ENCODE results near the gene SIRPG. TPM values are rescaled to one million over a fixed set of nuclear protein-coding genes. Genes with fewer than 3 reads are reported as not detected.

The SIRPG gene
- total and polyA plus RNA-seq, 2 donors, result 26.0 to 51.0 TPM

GRCh38 chr20:1635291-1635979 lies 22.1 kb downstream of the SIRPG start:
- no peak overlapping the region for H3K27ac ChIP-seq (ENCODE audit: low read depth in 1 of 2, low read length in 1 of 2)
- H3K27me3 ChIP-seq (ENCODE audit: control insufficient read depth in 2 of 2, insufficient read depth in 1 of 2, low read length in 1 of 2), result no peaks in the 10 kb centered on the region
- H3K4me1 ChIP-seq (ENCODE audit: control insufficient read depth in 2 of 2, insufficient read depth in 2 of 2, low read length in 2 of 2), result no peaks in the 10 kb centered on the region
- H3K9me3 ChIP-seq (ENCODE audit: control insufficient read depth in 2 of 2, insufficient read depth in 1 of 2, low read length in 1 of 2), result no peaks in the 10 kb centered on the region
- 93% methylated on average over 10 of the region's 10 CpGs for WGBS
- DNase-seq (ENCODE audit: low read depth in 6 of 9, low spot score in 9 of 9), result no peak
- H3K36me3 ChIP-seq (ENCODE audit: control insufficient read depth in 2 of 2, insufficient read depth in 2 of 2, low read length in 1 of 2), result peaks cover 0 to 2% of the 10 kb centered on the region in 2 donors
- no peak overlapping the region for H3K4me3 ChIP-seq (ENCODE audit: low read length in 2 of 2)

DNA sequence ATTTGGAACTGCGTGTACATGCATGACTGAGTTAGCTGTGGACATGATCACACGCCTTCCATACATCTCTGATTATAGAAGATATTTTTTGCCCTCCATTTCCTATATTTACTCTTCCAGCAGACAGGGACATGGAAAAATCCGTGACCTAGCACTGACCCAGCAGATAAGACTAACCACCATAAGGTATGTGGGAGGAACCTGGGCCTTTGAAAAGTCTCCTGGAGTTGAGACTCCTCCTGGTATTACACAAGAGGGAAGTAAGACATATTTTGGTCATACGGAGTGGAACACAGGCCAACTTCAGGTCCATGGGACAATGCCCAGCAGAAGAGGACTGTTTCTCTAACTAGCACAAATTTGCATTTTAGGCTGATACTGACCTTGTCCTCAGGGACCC lies 24.0 kb downstream of the SIRPG start:
- H3K4me3 ChIP-seq (ENCODE audit: low read length in 2 of 2), result no peak overlapping the region
- no peak for DNase-seq (ENCODE audit: low read depth in 6 of 9, low spot score in 9 of 9)
- no peak overlapping the region for H3K27ac ChIP-seq (ENCODE audit: low read depth in 1 of 2, low read length in 1 of 2)

GRCh38 chr20:1632178-1632577 lies 25.4 kb downstream of the SIRPG start:
- 91% methylated on average over 4 of the region's 4 CpGs for WGBS

More for the DNA sequence above, 24.0 kb downstream of the SIRPG start:
- Histone ChIP-seq H3K4me1 (ENCODE audit: control insufficient read depth in 2 of 2, insufficient read depth in 2 of 2, low read length in 2 of 2) (no peaks in the 10 kb centered on the region), H3K9me3 (ENCODE audit: control insufficient read depth in 2 of 2, insufficient read depth in 1 of 2, low read length in 1 of 2) (no peaks in the 10 kb centered on the region), H3K36me3 (ENCODE audit: control insufficient read depth in 2 of 2, insufficient read depth in 2 of 2, low read length in 1 of 2) (peaks cover 3 to 5% of the 10 kb centered on the region in 2 donors), H3K27me3 (ENCODE audit: control insufficient read depth in 2 of 2, insufficient read depth in 1 of 2, low read length in 1 of 2) (no peaks in the 10 kb centered on the region)
- WGBS, result 92% methylated on average over 4 of the region's 4 CpGs

GRCh38 chr20:1631309-1632151 lies 26.0 kb downstream of the SIRPG start:
- 80% methylated on average over 9 of the region's 9 CpGs for WGBS
- no peak for DNase-seq (ENCODE audit: low read depth in 6 of 9, low spot score in 9 of 9)
- Histone ChIP-seq H3K36me3 (ENCODE audit: control insufficient read depth in 2 of 2, insufficient read depth in 2 of 2, low read length in 1 of 2) (peaks cover 3 to 5% of the 10 kb centered on the region in 2 donors), H3K9me3 (ENCODE audit: control insufficient read depth in 2 of 2, insufficient read depth in 1 of 2, low read length in 1 of 2) (no peaks in the 10 kb centered on the region), H3K4me3 (ENCODE audit: low read length in 2 of 2) (no peak overlapping the region), H3K27me3 (ENCODE audit: control insufficient read depth in 2 of 2, insufficient read depth in 1 of 2, low read length in 1 of 2) (no peaks in the 10 kb centered on the region), H3K4me1 (ENCODE audit: control insufficient read depth in 2 of 2, insufficient read depth in 2 of 2, low read length in 2 of 2) (no peaks in the 10 kb centered on the region), H3K27ac (ENCODE audit: low read depth in 1 of 2, low read length in 1 of 2) (no peak overlapping the region)

More at GRCh38 chr20:1632178-1632577, 25.4 kb downstream of the SIRPG start:
- Histone ChIP-seq H3K27me3 (ENCODE audit: control insufficient read depth in 2 of 2, insufficient read depth in 1 of 2, low read length in 1 of 2) (no peaks in the 10 kb centered on the region), H3K4me3 (ENCODE audit: low read length in 2 of 2) (no peak overlapping the region), H3K4me1 (ENCODE audit: control insufficient read depth in 2 of 2, insufficient read depth in 2 of 2, low read length in 2 of 2) (no peaks in the 10 kb centered on the region), H3K9me3 (ENCODE audit: control insufficient read depth in 2 of 2, insufficient read depth in 1 of 2, low read length in 1 of 2) (no peaks in the 10 kb centered on the region), H3K27ac (ENCODE audit: low read depth in 1 of 2, low read length in 1 of 2) (no peak overlapping the region), H3K36me3 (ENCODE audit: control insufficient read depth in 2 of 2, insufficient read depth in 2 of 2, low read length in 1 of 2) (peaks cover 3 to 5% of the 10 kb centered on the region in 2 donors)
- DNase-seq (ENCODE audit: low read depth in 6 of 9, low spot score in 9 of 9), result no peak

GRCh38 chr20:1630186-1630585 lies 27.4 kb downstream of the SIRPG start:
- Histone ChIP-seq H3K36me3 (ENCODE audit: control insufficient read depth in 2 of 2, insufficient read depth in 2 of 2, low read length in 1 of 2) (peaks cover 3 to 5% of the 10 kb centered on the region in 2 donors), H3K9me3 (ENCODE audit: control insufficient read depth in 2 of 2, insufficient read depth in 1 of 2, low read length in 1 of 2) (no peaks in the 10 kb centered on the region), H3K4me3 (ENCODE audit: low read length in 2 of 2) (no peak overlapping the region), H3K27me3 (ENCODE audit: control insufficient read depth in 2 of 2, insufficient read depth in 1 of 2, low read length in 1 of 2) (no peaks in the 10 kb centered on the region), H3K27ac (ENCODE audit: low read depth in 1 of 2, low read length in 1 of 2) (no peak overlapping the region), H3K4me1 (ENCODE audit: control insufficient read depth in 2 of 2, insufficient read depth in 2 of 2, low read length in 2 of 2) (no peaks in the 10 kb centered on the region)
- 94% methylated on average over 5 of the region's 5 CpGs for WGBS
- no peak for DNase-seq (ENCODE audit: low read depth in 6 of 9, low spot score in 9 of 9)

DNA sequence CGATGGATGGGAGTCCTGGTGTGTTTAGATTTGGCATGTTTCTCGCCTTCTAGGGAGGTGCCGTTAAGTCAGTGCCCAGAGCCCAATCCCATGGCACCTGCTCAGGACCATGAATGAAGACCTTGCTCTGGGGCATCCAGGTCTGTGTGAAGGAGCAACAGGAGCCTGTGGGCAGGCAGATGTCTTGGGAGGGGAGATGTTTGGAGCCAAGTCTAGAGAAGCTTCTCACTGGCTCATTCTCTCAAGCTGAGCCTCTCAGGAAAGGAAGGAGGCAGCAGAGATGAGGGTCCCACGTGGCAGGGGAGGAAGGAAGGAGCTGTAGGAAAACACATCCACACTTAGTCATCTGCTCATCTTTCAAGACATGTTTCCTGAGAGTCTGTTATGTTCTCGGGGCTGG lies 28.3 kb downstream of the SIRPG start:
- H3K27ac ChIP-seq (ENCODE audit: low read depth in 1 of 2, low read length in 1 of 2), result no peak overlapping the region
- no peaks in the 10 kb centered on the region for H3K9me3 ChIP-seq (ENCODE audit: control insufficient read depth in 2 of 2, insufficient read depth in 1 of 2, low read length in 1 of 2)
- WGBS, result 77% methylated on average over 5 of the region's 5 CpGs
- no peak for DNase-seq (ENCODE audit: low read depth in 6 of 9, low spot score in 9 of 9)
- H3K4me3 ChIP-seq (ENCODE audit: low read length in 2 of 2), result no peak overlapping the region
- H3K36me3 ChIP-seq (ENCODE audit: control insufficient read depth in 2 of 2, insufficient read depth in 2 of 2, low read length in 1 of 2), result peaks cover 3 to 5% of the 10 kb centered on the region in 2 donors
- H3K27me3 ChIP-seq (ENCODE audit: control insufficient read depth in 2 of 2, insufficient read depth in 1 of 2, low read length in 1 of 2), result no peaks in the 10 kb centered on the region
- no peaks in the 10 kb centered on the region for H3K4me1 ChIP-seq (ENCODE audit: control insufficient read depth in 2 of 2, insufficient read depth in 2 of 2, low read length in 2 of 2)

GRCh38 chr20:1628621-1629020 lies 29.0 kb downstream of the SIRPG start:
- H3K27me3 ChIP-seq (ENCODE audit: control insufficient read depth in 2 of 2, insufficient read depth in 1 of 2, low read length in 1 of 2), result no peaks in the 10 kb centered on the region
- no peaks in the 10 kb centered on the region for H3K9me3 ChIP-seq (ENCODE audit: control insufficient read depth in 2 of 2, insufficient read depth in 1 of 2, low read length in 1 of 2)
- H3K27ac ChIP-seq (ENCODE audit: low read depth in 1 of 2, low read length in 1 of 2), result no peak overlapping the region
- no peaks in the 10 kb centered on the region for H3K4me1 ChIP-seq (ENCODE audit: control insufficient read depth in 2 of 2, insufficient read depth in 2 of 2, low read length in 2 of 2)
- H3K36me3 ChIP-seq (ENCODE audit: control insufficient read depth in 2 of 2, insufficient read depth in 2 of 2, low read length in 1 of 2), result peaks cover 3 to 5% of the 10 kb centered on the region in 2 donors
- no peak for DNase-seq (ENCODE audit: low read depth in 6 of 9, low spot score in 9 of 9)
- no peak overlapping the region for H3K4me3 ChIP-seq (ENCODE audit: low read length in 2 of 2)
- WGBS, result 95% methylated on average over 5 of the region's 5 CpGs

GRCh38 chr20:1627200-1627550 lies 30.4 kb downstream of the SIRPG start:
- WGBS, result 94% methylated on average over 2 of the region's 2 CpGs

DNA sequence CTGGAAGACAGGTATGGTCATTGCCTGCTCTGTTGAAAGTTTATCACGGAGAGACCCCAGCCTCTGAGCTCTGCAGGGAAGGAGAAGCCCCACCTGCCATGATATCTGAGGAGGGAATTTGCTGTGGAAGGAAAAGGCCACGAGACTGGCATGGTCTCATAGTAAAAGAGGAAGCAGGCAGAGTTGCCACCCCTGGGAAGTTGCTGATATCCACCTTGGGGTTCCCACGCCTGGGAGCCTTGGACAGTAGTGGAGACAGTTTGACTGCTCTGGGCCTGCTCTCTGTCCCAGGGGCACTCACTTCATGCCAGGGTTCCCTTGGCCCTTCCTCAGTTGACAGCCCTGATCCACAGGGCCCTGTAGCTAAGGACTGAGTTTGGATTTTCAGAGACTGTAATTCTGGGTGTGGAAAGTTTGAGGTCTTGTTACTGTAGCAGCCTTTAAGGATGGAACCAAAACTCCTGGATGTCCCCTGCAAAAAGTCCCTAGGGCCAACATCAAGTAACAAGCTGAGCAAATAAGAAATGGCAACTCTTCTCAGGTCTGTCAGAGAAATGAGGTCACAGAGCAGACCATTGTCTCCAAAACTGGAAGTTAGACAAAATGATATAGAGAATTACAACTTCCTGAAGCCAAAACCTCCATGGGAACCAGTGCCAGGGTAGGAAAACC lies 30.9 kb downstream of the SIRPG start:
- Histone ChIP-seq H3K4me3 (ENCODE audit: low read length in 2 of 2) (no peak overlapping the region), H3K9me3 (ENCODE audit: control insufficient read depth in 2 of 2, insufficient read depth in 1 of 2, low read length in 1 of 2) (no peaks in the 10 kb centered on the region), H3K27me3 (ENCODE audit: control insufficient read depth in 2 of 2, insufficient read depth in 1 of 2, low read length in 1 of 2) (no peaks in the 10 kb centered on the region), H3K4me1 (ENCODE audit: control insufficient read depth in 2 of 2, insufficient read depth in 2 of 2, low read length in 2 of 2) (peaks cover 2 to 6% of the 10 kb centered on the region in 2 donors), H3K36me3 (ENCODE audit: control insufficient read depth in 2 of 2, insufficient read depth in 2 of 2, low read length in 1 of 2) (peaks cover 3 to 5% of the 10 kb centered on the region in 2 donors), H3K27ac (ENCODE audit: low read depth in 1 of 2, low read length in 1 of 2) (no peak overlapping the region)
- 50% methylated on average over 3 of the region's 3 CpGs for WGBS
- DNase-seq (ENCODE audit: low read depth in 6 of 9, low spot score in 9 of 9), result no peak

More at GRCh38 chr20:1627200-1627550, 30.4 kb downstream of the SIRPG start:
- peaks cover 2 to 6% of the 10 kb centered on the region in 2 donors for H3K4me1 ChIP-seq (ENCODE audit: control insufficient read depth in 2 of 2, insufficient read depth in 2 of 2, low read length in 2 of 2)
- H3K9me3 ChIP-seq (ENCODE audit: control insufficient read depth in 2 of 2, insufficient read depth in 1 of 2, low read length in 1 of 2), result no peaks in the 10 kb centered on the region
- no peak overlapping the region for H3K4me3 ChIP-seq (ENCODE audit: low read length in 2 of 2)
- H3K36me3 ChIP-seq (ENCODE audit: control insufficient read depth in 2 of 2, insufficient read depth in 2 of 2, low read length in 1 of 2), result peaks cover 3 to 5% of the 10 kb centered on the region in 2 donors
- DNase-seq (ENCODE audit: low read depth in 6 of 9, low spot score in 9 of 9), result no peak
- H3K27ac ChIP-seq (ENCODE audit: low read depth in 1 of 2, low read length in 1 of 2), result no peak overlapping the region
- no peaks in the 10 kb centered on the region for H3K27me3 ChIP-seq (ENCODE audit: control insufficient read depth in 2 of 2, insufficient read depth in 1 of 2, low read length in 1 of 2)
